HL-60 (cell line): ENCODE data around the gene PLAAT1.

Source experiments
- DNase-seq, 2 experiments: peaks; one replicate each; pipeline ENCODE4 v3.0.0-alpha.2; 2010 to 2020; ENCODE audit warnings: low read depth in 1 of 2, low spot score in 1 of 2
- H3K27ac ChIP-seq: fragments of 250-450 bp; sonication (Bioruptor Pico); replicated peaks from 2 replicates; pipeline ENCODE4 v1.5.1; 2020; ENCODE audit warnings: mild to moderate bottlenecking, moderate library complexity
- H3K27me3 ChIP-seq: fragments of 250-450 bp; sonication (Bioruptor Pico); 2 replicates; pipeline ENCODE4 v1.5.1; 2021; ENCODE audit warnings: mild to moderate bottlenecking, moderate library complexity; ENCODE audit not compliant: insufficient read depth, poor library complexity, severe bottlenecking
- H3K4me3 ChIP-seq: replicated peaks from 2 replicates; pipeline ENCODE4 v1.5.1; 2011; ENCODE audit warnings: mild to moderate bottlenecking, control low read depth, low read length; ENCODE audit not compliant: insufficient read depth
- CTCF ChIP-seq: IDR thresholded peaks from one replicate; pipeline ENCODE4 v1.5.1; 2011; ENCODE audit warnings: low read length, control low read depth, inconsistent platforms; ENCODE audit not compliant: insufficient read depth
- GABPA ChIP-seq: IDR thresholded peaks from 2 replicates; pipeline ENCODE4 v1.6.1; 2012; ENCODE audit warnings: low read depth
- POLR2AphosphoS5 ChIP-seq: IDR thresholded peaks from 2 replicates; pipeline ENCODE4 v1.6.1; 2012; ENCODE audit warnings: low read depth
- REST ChIP-seq: IDR thresholded peaks from 2 replicates; pipeline ENCODE4 v1.6.1; 2012; ENCODE audit warnings: low read depth; ENCODE audit not compliant: insufficient replicate concordance
- SPI1 ChIP-seq: IDR thresholded peaks from 2 replicates; pipeline ENCODE4 v1.6.1; 2012; ENCODE audit warnings: low read depth, mild to moderate bottlenecking, borderline replicate concordance

Gene PLAAT1

GRCh38 chr3:193314161-193314560, 73.1 kb downstream of the PLAAT1 start:
- no peaks in the 10 kb centered on the region for H3K27me3 ChIP-seq
- no peak overlapping the region for H3K4me3 ChIP-seq
- DNase-seq: no peak
- H3K27ac ChIP-seq: no peak overlapping the region
- TF ChIP-seq CTCF: no peak
- TF ChIP-seq REST: no peak
- TF ChIP-seq POLR2AphosphoS5: no peak
- no peak for TF ChIP-seq SPI1
- no peak for TF ChIP-seq GABPA

- no peak for TF ChIP-seq SPI1
- TF ChIP-seq CTCF: no peak
- TF ChIP-seq POLR2AphosphoS5: no peak
- no peak overlapping the region for H3K4me3 ChIP-seq
- no peak for DNase-seq
- no peaks in the 10 kb centered on the region for H3K27me3 ChIP-seq
- no peak overlapping the region for H3K27ac ChIP-seq
These were observed 76.8 kb downstream of the PLAAT1 start for GRCh38 chr3:193317682-193318300.
